Stimulated activated CD4-positive, alpha-beta T cell treated with anti-CD3 and anti-CD28 coated beads, TNF-alpha, amount 100 ng/mL, for 4 hours (primary cell): ENCODE results near the gene PKNOX2.

ENCODE experiments used
- DNase-seq, 3 experiments: peaks; one replicate each; pipeline ENCODE4 v3.0.0-alpha.2; 2020; ENCODE audit warnings: low read depth in 3 of 3

PKNOX2 gene

GRCh38 chr11:125357551-125357950, 193.0 kb downstream of the PKNOX2 start:
- DNase-seq = no peak

- DNase-seq = no peak
These were observed 193.8 kb downstream of the PKNOX2 start for GRCh38 chr11:125358254-125358840.

DNA sequence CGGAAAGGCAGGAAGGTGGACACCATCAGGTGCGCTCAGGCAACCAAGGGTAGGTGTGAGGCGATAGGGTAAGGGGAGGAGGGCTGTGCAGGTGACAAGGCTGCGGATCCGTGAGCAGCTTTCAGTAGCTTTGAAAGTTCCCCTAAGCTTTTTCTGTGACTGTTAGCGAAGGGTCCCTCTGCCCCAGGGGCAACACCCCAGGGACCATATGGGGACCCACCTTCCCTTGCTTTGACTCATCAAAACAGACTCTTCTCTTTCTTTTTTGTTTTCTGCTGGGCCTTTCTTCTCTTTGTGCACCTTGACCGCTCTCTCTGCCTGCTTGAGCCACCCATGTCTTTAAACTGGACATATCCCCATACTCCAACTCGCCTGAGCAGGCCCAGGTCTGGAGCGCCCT, 194.6 kb downstream of the PKNOX2 start:
- no peak for DNase-seq

- DNase-seq = no peak
These were observed 195.5 kb downstream of the PKNOX2 start for GRCh38 chr11:125360066-125360465.

DNA sequence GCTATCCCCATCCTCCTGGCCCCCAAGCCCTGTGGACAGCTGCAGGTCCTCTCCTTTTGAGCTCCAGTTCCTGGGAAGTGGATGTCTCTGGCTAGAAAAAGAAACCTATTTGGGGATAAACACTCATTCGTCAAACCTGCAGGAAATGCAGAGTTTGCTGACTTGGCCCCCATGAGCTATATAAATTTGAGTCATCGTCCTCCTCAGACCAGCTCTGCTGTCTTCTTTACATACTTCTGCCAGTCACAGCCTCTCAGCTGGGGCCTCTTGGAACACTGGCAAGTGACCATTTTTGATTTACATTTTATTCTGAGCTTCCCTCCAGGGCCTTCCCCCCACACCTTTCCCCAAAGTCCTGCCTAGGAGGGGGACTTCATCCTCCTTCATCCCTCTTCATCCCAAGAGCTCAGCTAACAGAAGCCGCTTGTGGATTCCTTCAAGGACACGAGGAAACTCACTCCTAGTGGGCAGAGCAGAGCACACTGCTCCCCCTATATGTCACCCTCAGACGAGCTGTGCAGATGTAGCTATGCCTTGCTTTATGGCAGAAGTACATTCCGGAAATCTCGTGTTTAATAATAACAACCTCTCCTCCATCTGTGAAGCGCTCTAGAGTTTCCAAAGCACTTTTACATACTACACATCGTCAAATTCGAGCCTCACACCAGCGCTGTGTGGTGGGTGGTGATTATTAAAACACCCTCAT, 199.7 kb downstream of the PKNOX2 start:
- no peak for DNase-seq

GRCh38 chr11:125365196-125365931, 200.8 kb downstream of the PKNOX2 start:
- no peak for DNase-seq

DNA sequence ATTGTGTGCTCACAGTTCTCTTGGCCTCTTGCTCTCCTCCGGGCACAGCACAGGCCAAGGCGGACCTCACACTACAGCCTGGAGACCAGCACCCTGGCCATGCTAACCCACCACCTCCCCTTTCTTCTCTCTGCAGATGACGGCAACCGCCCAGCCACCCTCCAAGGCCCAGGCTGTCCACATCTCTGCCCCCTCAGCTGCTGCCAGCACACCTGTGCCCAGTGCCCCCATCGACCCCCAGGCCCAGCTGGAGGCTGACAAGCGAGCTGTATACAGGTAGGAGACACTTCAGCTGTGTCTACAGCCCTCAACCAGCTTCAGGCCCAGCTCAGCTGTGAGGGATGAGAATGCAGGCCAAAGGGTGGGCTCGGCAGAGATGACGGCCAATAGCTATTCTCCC, 203.2 kb downstream of the PKNOX2 start:
- DNase-seq = no peak

DNA sequence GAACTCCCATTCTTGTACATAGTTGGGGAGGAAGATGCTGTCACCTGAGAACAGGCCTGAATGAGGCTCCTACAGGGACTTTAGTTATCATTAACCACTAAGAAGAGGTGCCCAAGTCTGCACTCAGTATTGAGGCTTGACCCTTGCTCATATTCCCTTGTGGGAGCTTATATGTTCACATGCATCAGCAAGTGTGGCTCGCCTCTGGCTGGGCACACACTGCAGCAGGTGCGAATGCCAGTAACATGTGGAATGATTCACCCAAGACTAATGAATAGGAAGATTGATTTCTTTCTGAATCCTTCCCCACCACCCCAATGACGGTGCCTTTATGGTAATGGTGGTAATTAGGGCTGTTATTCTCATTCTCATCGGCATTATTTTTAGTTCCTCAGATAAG, 204.2 kb downstream of the PKNOX2 start:
- no peak for DNase-seq

DNA sequence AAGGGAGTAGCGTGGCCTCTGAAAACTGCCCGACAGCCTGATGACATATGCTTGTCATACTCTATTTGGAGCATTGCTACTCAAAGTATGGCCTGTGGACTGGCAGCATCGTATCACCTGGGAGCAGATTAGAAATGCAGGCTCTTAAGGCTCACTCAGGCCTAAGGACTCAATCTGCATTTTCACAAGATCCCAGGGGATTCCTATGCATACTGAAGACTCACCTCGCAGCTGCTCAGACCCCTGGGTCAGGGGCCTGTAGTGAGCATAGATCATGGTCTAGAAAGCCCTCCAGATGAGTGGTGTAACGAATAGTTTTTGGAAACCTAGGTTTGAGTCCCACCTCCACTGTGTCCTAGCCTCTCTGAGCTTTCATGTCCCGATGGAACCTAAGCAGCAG, 205.3 kb downstream of the PKNOX2 start:
- no peak for DNase-seq

DNA sequence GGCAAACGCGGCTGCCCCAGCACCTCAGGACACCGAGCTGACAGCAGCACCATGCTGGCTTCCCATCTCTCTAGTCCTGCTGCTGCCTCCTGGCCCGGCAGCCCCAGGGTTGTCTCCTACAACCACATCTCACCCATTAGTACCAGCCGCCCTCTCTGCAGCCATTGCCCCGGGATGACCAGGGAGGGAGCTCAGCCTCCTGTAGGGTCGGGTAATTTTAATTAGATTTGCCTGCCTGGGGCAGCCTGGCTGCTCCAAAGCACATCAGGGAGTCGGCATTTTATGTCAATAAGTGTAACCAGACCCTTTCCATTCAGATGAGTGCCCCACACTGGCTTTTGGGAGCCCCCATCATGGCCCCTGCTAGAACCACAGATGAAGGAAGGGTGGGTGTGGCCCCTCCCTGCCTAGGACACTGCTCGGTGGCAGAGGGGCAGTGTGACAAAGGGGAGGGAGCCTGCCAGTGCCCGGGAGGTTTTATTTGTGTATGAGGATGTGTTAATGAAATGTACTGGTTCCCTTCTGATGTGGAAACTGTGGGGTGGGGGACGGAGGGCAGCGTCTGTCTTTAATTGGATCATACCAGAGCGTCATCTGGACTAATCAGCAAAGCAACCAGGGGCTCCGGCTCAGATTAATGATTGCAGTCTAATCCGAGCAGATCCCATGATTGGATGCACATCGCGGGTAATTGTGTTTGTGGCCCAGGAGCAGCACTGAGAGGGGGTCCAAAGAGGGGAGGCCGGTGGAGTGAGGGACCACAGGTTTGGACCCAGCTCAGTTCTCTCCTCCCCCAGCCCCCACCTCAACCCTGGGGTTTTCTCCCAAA, 206.2 kb downstream of the PKNOX2 start:
- DNase-seq = no peak

- DNase-seq = no peak
These were observed 206.9 kb downstream of the PKNOX2 start for GRCh38 chr11:125371431-125371935.

DNA sequence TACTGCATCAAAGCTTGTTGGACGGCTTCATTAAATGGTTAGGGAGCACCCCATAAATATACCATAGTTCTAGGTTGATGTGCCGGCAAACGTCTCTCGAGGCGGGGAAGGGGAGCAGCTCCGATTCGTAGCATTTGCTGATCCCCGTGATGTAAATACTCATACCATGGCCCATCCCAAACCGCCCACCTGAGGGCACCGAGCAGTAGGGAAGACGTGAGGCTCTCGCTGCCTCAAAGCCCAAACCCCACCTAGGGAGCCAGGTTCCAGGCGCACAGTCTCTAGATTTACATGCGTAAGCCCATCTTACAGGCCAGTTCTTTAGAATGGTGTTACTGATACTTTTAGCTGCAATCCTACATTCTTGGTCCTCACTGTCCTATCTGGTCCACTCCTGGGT, 207.5 kb downstream of the PKNOX2 start:
- no peak for DNase-seq

DNA sequence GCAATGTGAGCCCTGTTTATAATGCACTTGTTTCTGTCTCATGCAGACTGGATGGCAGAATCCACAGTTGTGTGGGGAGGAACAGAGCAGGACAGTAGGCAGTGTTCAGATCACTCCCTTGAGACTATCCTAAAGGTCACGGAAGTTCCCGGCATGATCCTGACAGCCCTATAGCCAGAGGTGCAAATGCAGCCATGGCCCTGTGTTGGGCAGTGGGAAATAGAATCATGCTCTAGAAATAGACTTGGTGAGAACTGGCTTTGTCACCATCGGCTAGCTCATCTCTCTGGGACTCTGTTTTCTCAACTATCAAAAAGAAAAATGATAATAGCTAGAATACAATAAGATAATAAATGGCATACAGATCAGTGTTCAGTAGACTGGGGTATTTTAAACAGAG, 208.4 kb downstream of the PKNOX2 start:
- no peak for DNase-seq

GRCh38 chr11:125373426-125374391, 209.2 kb downstream of the PKNOX2 start:
- no peak for DNase-seq

- DNase-seq = no peak
These were observed 209.8 kb downstream of the PKNOX2 start for GRCh38 chr11:125374398-125374797.

- DNase-seq = no peak
These were observed 210.6 kb downstream of the PKNOX2 start for GRCh38 chr11:125375146-125375545.

- no peak for DNase-seq
These were observed 211.6 kb downstream of the PKNOX2 start for GRCh38 chr11:125376117-125376516.

DNA sequence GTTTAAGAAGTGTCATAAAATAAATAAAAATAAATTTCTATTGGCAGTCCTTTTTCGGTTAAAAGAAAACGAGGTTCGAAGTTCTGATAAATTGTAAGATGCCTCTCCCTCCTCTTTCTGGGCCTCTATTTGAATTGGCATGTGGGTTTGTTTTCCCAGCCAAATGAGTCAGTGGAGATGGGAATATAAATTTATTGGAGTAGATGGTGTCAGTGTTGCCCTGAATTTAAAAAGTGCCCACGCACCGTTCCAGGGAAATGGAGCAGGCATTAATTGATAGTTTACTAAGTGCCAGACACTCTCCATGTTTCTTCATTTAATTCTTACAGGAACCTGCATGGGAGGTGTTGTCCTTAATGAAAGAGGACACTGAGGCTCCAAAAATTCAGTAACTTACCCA, 212.3 kb downstream of the PKNOX2 start:
- no peak for DNase-seq

GRCh38 chr11:125378083-125378482, 213.5 kb downstream of the PKNOX2 start:
- DNase-seq = no peak

DNA sequence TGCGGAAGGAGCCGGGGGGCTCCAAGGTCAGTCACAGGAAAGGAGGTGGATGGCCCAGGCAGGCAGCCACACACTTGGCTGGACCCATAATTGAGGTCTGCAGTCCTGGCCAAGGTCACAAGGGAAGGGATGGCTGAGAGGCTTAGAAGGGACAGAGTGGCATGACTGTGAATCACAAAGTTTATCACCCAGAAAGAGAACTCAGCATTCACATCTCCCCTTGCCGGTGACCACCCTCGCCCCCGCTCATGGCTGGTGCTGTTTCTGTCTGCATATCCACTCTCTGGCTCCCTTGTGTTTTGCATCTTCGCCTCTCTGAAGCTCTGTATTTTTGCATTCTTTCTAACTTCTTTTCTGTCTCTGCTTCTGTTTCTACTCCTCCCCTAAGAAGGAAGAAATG, 214.0 kb downstream of the PKNOX2 start:
- no peak for DNase-seq

GRCh38 chr11:125379565-125379964, 215.0 kb downstream of the PKNOX2 start:
- DNase-seq = no peak
